Measurements from ENCODE around the gene DELE1.
"Not testable (repeated sequence)": the region's sequence is repeated elsewhere in the genome, so short reads cannot be mapped to it uniquely, and the experiment has no call there.

DELE1 gene

GRCh38 chr5:141922827-141923447 lies 734 bp upstream of the DELE1 start:
- DNase-seq (ENCODE audit: low read depth), result not testable (repeated sequence)

- no peak for DNase-seq (ENCODE audit: low read depth)
These were observed 2.8 kb downstream of the DELE1 start for GRCh38 chr5:141926434-141926833.

- no peak for DNase-seq (ENCODE audit: low read depth)
These were observed 4.4 kb downstream of the DELE1 start for GRCh38 chr5:141928051-141928450.

GRCh38 chr5:141929398-141930058 lies 5.9 kb downstream of the DELE1 start:
- no peak for DNase-seq (ENCODE audit: low read depth)

- no peak for DNase-seq (ENCODE audit: low read depth)
These were observed 8.0 kb downstream of the DELE1 start for GRCh38 chr5:141931694-141932093.

GRCh38 chr5:141933151-141933550 lies 9.5 kb downstream of the DELE1 start:
- no peak for DNase-seq (ENCODE audit: low read depth)

GRCh38 chr5:141934099-141934844 lies 10.6 kb downstream of the DELE1 start:
- DNase-seq (ENCODE audit: low read depth), result no peak

GRCh38 chr5:141935538-141935937 lies 11.9 kb downstream of the DELE1 start:
- no peak for DNase-seq (ENCODE audit: low read depth)

GRCh38 chr5:141940695-141941271 lies 17.1 kb downstream of the DELE1 start:
- no peak for DNase-seq (ENCODE audit: low read depth)

GRCh38 chr5:141941307-141941706 lies 17.6 kb downstream of the DELE1 start:
- DNase-seq (ENCODE audit: low read depth), result no peak

- DNase-seq (ENCODE audit: low read depth), result no peak
These were observed 18.1 kb downstream of the DELE1 start for GRCh38 chr5:141941779-141942178.

GRCh38 chr5:141942185-141942857 lies 18.6 kb downstream of the DELE1 start:
- no peak for DNase-seq (ENCODE audit: low read depth)

GRCh38 chr5:141944076-141944475 lies 20.4 kb downstream of the DELE1 start:
- DNase-seq (ENCODE audit: low read depth), result no peak

GRCh38 chr5:141945511-141946051 lies 21.9 kb downstream of the DELE1 start:
- DNase-seq (ENCODE audit: low read depth), result no peak

- DNase-seq (ENCODE audit: low read depth), result no peak
These were observed 23.6 kb downstream of the DELE1 start for GRCh38 chr5:141947316-141947715.

GRCh38 chr5:141948812-141949211 lies 25.1 kb downstream of the DELE1 start:
- no peak for DNase-seq (ENCODE audit: low read depth)

- no peak for DNase-seq (ENCODE audit: low read depth)
These were observed 25.8 kb downstream of the DELE1 start for GRCh38 chr5:141949511-141949910.

- no peak for DNase-seq (ENCODE audit: low read depth)
These were observed 26.7 kb downstream of the DELE1 start for GRCh38 chr5:141950207-141951005.

GRCh38 chr5:141951332-141951781 lies 27.7 kb downstream of the DELE1 start:
- no peak for DNase-seq (ENCODE audit: low read depth)

- DNase-seq (ENCODE audit: low read depth), result no peak
These were observed 28.3 kb downstream of the DELE1 start for GRCh38 chr5:141952020-141952419.

GRCh38 chr5:141954194-141954593 lies 30.5 kb downstream of the DELE1 start:
- no peak for DNase-seq (ENCODE audit: low read depth)
